ENCODE data around the gene PTPRR. TPM values are rescaled to one million over a fixed set of nuclear protein-coding genes. Genes with fewer than 3 reads are reported as not detected.

The PTPRR gene
- total and polyA plus RNA-seq, 2 of the 4 experiments (the other 2 are of a cell fraction) = 0.18 to 0.21 TPM

- Histone ChIP-seq H4K91ac (ENCODE audit: insufficient read depth, low read depth, low read length) (no peak overlapping the region), H3K27ac (ENCODE audit: insufficient read depth, low read length) (no peak overlapping the region), H3K14ac (replicated peaks; ENCODE audit: low read depth, low read length) (no peak overlapping the region), H2BK20ac (ENCODE audit: low read depth, low read length) (no peak overlapping the region), H2BK5ac (ENCODE audit: low read depth, low read length, poor library complexity, severe bottlenecking) (no peak overlapping the region), H3K23ac (ENCODE audit: low read depth, low read length) (no peak overlapping the region), H3K36me3 (ENCODE audit: control insufficient read depth, insufficient read depth, low read length) (no peaks in the 10 kb centered on the region), H3K18ac (ENCODE audit: low read depth, low read length) (no peak overlapping the region), H2AK9ac (replicated peaks; ENCODE audit: low read depth, low read length, poor library complexity) (no peak overlapping the region), H3K4me1 (ENCODE audit: control insufficient read depth, insufficient read depth, low read length) (no peaks in the 10 kb centered on the region), H2BK120ac (ENCODE audit: low read depth, low read length) (no peak overlapping the region), H4K8ac (ENCODE audit: low read depth in 2 of 2, low read length in 2 of 2) (no peak overlapping the region), H4K20me1 (ENCODE audit: insufficient read depth, low read length) (no peaks in the 10 kb centered on the region), H3K56ac (ENCODE audit: extremely low read depth, insufficient read depth, low read length) (no peak overlapping the region), H3K9me1 (ENCODE audit: insufficient read depth, low read length) (no peaks in the 10 kb centered on the region), H3K79me1 (ENCODE audit: low read depth in 1 of 2, low read length in 2 of 2) (no peaks in the 10 kb centered on the region), H3K4me2 (ENCODE audit: low read depth, low read length) (no peak overlapping the region), H3K27me3 (ENCODE audit: control insufficient read depth, insufficient read depth, low read length) (no peaks in the 10 kb centered on the region), H3K4me3 (ENCODE audit: insufficient read depth, low read depth, low read length) (no peak overlapping the region), H2AFZ (replicated peaks; ENCODE audit: low read length, poor library complexity) (no peak overlapping the region), H2AK5ac (ENCODE audit: low read depth, low read length) (no peak overlapping the region), H4K5ac (ENCODE audit: low read depth, low read length) (no peak overlapping the region), H3K9ac (ENCODE audit: low read depth, low read length) (no peak overlapping the region), H2BK15ac (ENCODE audit: low read depth, low read length) (no peak overlapping the region), H3K4ac (ENCODE audit: low read depth, low read length) (no peak overlapping the region), H3K9me3 (ENCODE audit: control insufficient read depth, insufficient read depth, low read length) (no peaks in the 10 kb centered on the region)
- ChIA-PET CTCF (no interaction called here), POLR2A (ENCODE audit: unreplicated experiment) (no interaction called here)
- BruUV-seq (replicated peaks) = no TSS peak
- no CpG with 5 or more reads among the region's 5 CpGs for WGBS, 2 experiments (ENCODE audit: extremely low coverage in 2 of 2, insufficient read length in 1 of 2)
- dilution Hi-C loops (cut with HindIII; ENCODE audit: low sequenced_read_pairs, unreplicated experiment) (no loop called here), in situ Hi-C loops (cut with MboI; ENCODE audit: low sequenced_read_pairs) (no loop called here), intact Hi-C loops (cut with micrococcal nuclease) (no loop called here)
- TF ChIP-seq BHLHE40 (IDR thresholded peaks at IDR 0.05; ENCODE audit: low read depth, low read length) (peak; percentile 75), CHD1 (IDR thresholded peaks at IDR 0.05; ENCODE audit: low read depth, low read length) (no peak), MXI1 (IDR thresholded peaks at IDR 0.05; ENCODE audit: borderline replicate concordance, low read depth, low read length) (no peak), MAFK (IDR thresholded peaks at IDR 0.05; ENCODE audit: low read depth, low read length) (no peak), CEBPB (IDR thresholded peaks at IDR 0.05; ENCODE audit: low read depth, low read length) (0 out of 2 replicates have a peak, but pooled peaks have one; percentile 1), CTCF (conservative IDR thresholded peaks at IDR 0.05; ENCODE audit: low read depth, low read length) (no peak), POLR2A (IDR thresholded peaks at IDR 0.05; ENCODE audit: low read depth, low read length) (no peak), ELK1 (IDR thresholded peaks at IDR 0.05; ENCODE audit: borderline replicate concordance, low read depth, low read length) (no peak), FOS (IDR thresholded peaks at IDR 0.05; ENCODE audit: low read depth, low read length) (no peak), NFE2L2 (IDR thresholded peaks at IDR 0.05; ENCODE audit: low read depth, low read length) (no peak), SMC3 (IDR thresholded peaks at IDR 0.05; ENCODE audit: low read depth, low read length) (no peak), USF2 (IDR thresholded peaks at IDR 0.05; ENCODE audit: low read depth, low read length) (no peak)
- ATAC-seq (ENCODE audit: low read depth) (no peak), DNase-seq (peak; percentile 56)
Measured at GRCh38 chr12:70605976-70606375, 314.6 kb downstream of the PTPRR start.

Data from IMR-90 (cell line).